CD4-positive, alpha-beta T cell treated with Interferon alpha-2 for 1 hour (primary cell): Measurements from ENCODE around the gene MAPRE3.

ENCODE experiments used
- DNase-seq, 2 donors: peaks; one replicate each; pipeline ENCODE4 v3.0.0-alpha.2; 2020 to 2022

The MAPRE3 gene

GRCh38 chr2:26986576-26986975 is 16.1 kb downstream of the MAPRE3 start:
- no peak for DNase-seq

GRCh38 chr2:26988058-26988860 is 17.8 kb downstream of the MAPRE3 start:
- no peak for DNase-seq

- no peak for DNase-seq
Measured at GRCh38 chr2:26989156-26989555, 18.7 kb downstream of the MAPRE3 start.

GRCh38 chr2:26991717-26992116 is 21.3 kb downstream of the MAPRE3 start:
- DNase-seq: no peak

- DNase-seq: no peak
Measured at GRCh38 chr2:26993768-26994167, 23.3 kb downstream of the MAPRE3 start.

- DNase-seq: no peak
Measured at GRCh38 chr2:26994983-26995382, 24.5 kb downstream of the MAPRE3 start.

GRCh38 chr2:26997394-26997793 is 27.0 kb downstream of the MAPRE3 start:
- no peak for DNase-seq

GRCh38 chr2:26998323-26998722 is 27.9 kb downstream of the MAPRE3 start:
- DNase-seq: no peak

GRCh38 chr2:27000228-27000627 is 29.8 kb downstream of the MAPRE3 start:
- DNase-seq: no peak

- DNase-seq: no peak
Measured at GRCh38 chr2:27000995-27001394, 30.6 kb downstream of the MAPRE3 start.

- DNase-seq: no peak
Measured at GRCh38 chr2:27001950-27002349, 31.5 kb downstream of the MAPRE3 start.

GRCh38 chr2:27003007-27003406 is 32.6 kb downstream of the MAPRE3 start:
- no peak for DNase-seq

GRCh38 chr2:27003857-27004256 is 33.4 kb downstream of the MAPRE3 start:
- DNase-seq: no peak

GRCh38 chr2:27006602-27007415 is 36.4 kb downstream of the MAPRE3 start:
- no peak for DNase-seq

GRCh38 chr2:27007416-27008374 is 37.3 kb downstream of the MAPRE3 start:
- no peak for DNase-seq

GRCh38 chr2:27008678-27009077 is 38.2 kb downstream of the MAPRE3 start:
- DNase-seq: no peak

GRCh38 chr2:27009083-27009482 is 38.6 kb downstream of the MAPRE3 start:
- no peak for DNase-seq

GRCh38 chr2:27009716-27010115 is 39.3 kb downstream of the MAPRE3 start:
- DNase-seq: no peak

- no peak for DNase-seq
Measured at GRCh38 chr2:27010139-27010538, 39.7 kb downstream of the MAPRE3 start.

- no peak for DNase-seq
Measured at GRCh38 chr2:27013738-27014137, 43.3 kb downstream of the MAPRE3 start.

GRCh38 chr2:27014771-27015433 is 44.5 kb downstream of the MAPRE3 start:
- no peak for DNase-seq

- peak; percentile 12 to 42 for DNase-seq
Measured at GRCh38 chr2:27016801-27017325, 46.4 kb downstream of the MAPRE3 start.
